Inferior parietal cortex (tissue), 1 donor: Measurements from ENCODE around the gene LYRM1.

Source experiments
- DNase-seq: peaks from one replicate; pipeline ENCODE4 v3.0.0-alpha.2; 2016; ENCODE audit errors: extremely low spot score

Gene LYRM1

GRCh38 chr16:20871941-20872815 lies 28.4 kb upstream of the LYRM1 start:
- no peak for DNase-seq

- DNase-seq: no peak
Observed at GRCh38 chr16:20873331-20873730, 27.2 kb upstream of the LYRM1 start.

GRCh38 chr16:20874088-20874581 lies 26.4 kb upstream of the LYRM1 start:
- no peak for DNase-seq

- no peak for DNase-seq
Observed at GRCh38 chr16:20875355-20875650, 25.3 kb upstream of the LYRM1 start.

- DNase-seq: no peak
Observed at GRCh38 chr16:20878682-20879147, 21.9 kb upstream of the LYRM1 start.

- no peak for DNase-seq
Observed at GRCh38 chr16:20879175-20880040, 21.2 kb upstream of the LYRM1 start.

GRCh38 chr16:20880867-20881502 lies 19.6 kb upstream of the LYRM1 start:
- DNase-seq: no peak

- no peak for DNase-seq
Observed at GRCh38 chr16:20881503-20881878, 19.1 kb upstream of the LYRM1 start.

- DNase-seq: no peak
Observed at GRCh38 chr16:20883554-20884239, 16.9 kb upstream of the LYRM1 start.

- no peak for DNase-seq
Observed at GRCh38 chr16:20884240-20884556, 16.4 kb upstream of the LYRM1 start.

- DNase-seq: no peak
Observed at GRCh38 chr16:20886320-20886719, 14.3 kb upstream of the LYRM1 start.

- DNase-seq: no peak
Observed at GRCh38 chr16:20887207-20887606, 13.4 kb upstream of the LYRM1 start.

- no peak for DNase-seq
Observed at GRCh38 chr16:20889625-20890275, 10.8 kb upstream of the LYRM1 start.

- DNase-seq: no peak
Observed at GRCh38 chr16:20894388-20894787, 6.2 kb upstream of the LYRM1 start.

- DNase-seq: no peak
Observed at GRCh38 chr16:20897253-20897897, 3.2 kb upstream of the LYRM1 start.

GRCh38 chr16:20897922-20898321 lies 2.6 kb upstream of the LYRM1 start:
- DNase-seq: no peak

- no peak for DNase-seq
Observed at GRCh38 chr16:20899071-20899470, 1.5 kb upstream of the LYRM1 start.

GRCh38 chr16:20899477-20900298 lies 883 bp upstream of the LYRM1 start:
- no peak for DNase-seq

- DNase-seq: no peak
Observed at GRCh38 chr16:20901068-20901435, 481 bp downstream of the LYRM1 start.
